NK-92 treated with Interleukin-12 subunit alpha and Interleukin-12 subunit beta, amount 100 ng/mL, for 24 hours (cell line): Measurements from ENCODE around the gene PLA1A.
"Not testable (repeated sequence)": the region's sequence is repeated elsewhere in the genome, so short reads cannot be mapped to it uniquely, and the experiment has no call there.

Experiments used
- DNase-seq: peaks from one replicate; lab custom pipeline; 2025; lab: John Stamatoyannopoulos, UW

Gene PLA1A

GRCh38 chr3:119662604-119663373 is 65.1 kb downstream of the PLA1A start:
- DNase-seq, result no peak

GRCh38 chr3:119663885-119664284 is 66.2 kb downstream of the PLA1A start:
- DNase-seq, result no peak

- DNase-seq, result no peak
These were observed 66.7 kb downstream of the PLA1A start for GRCh38 chr3:119664370-119664769.

GRCh38 chr3:119664850-119665379 is 67.2 kb downstream of the PLA1A start:
- no peak for DNase-seq

- no peak for DNase-seq
These were observed 68.4 kb downstream of the PLA1A start for GRCh38 chr3:119665954-119666559.

GRCh38 chr3:119669906-119670570 is 72.4 kb downstream of the PLA1A start:
- DNase-seq, result no peak

GRCh38 chr3:119672776-119673175 is 75.1 kb downstream of the PLA1A start:
- DNase-seq, result no peak

GRCh38 chr3:119673875-119674274 is 76.2 kb downstream of the PLA1A start:
- DNase-seq, result no peak

- no peak for DNase-seq
These were observed 77.6 kb downstream of the PLA1A start for GRCh38 chr3:119675188-119675874.

- no peak for DNase-seq
These were observed 78.3 kb downstream of the PLA1A start for GRCh38 chr3:119676020-119676419.

GRCh38 chr3:119676771-119677640 is 79.3 kb downstream of the PLA1A start, which contains the start of gene COX17:
Gene COX17, minus strand, starts transcription at chr3:119677406. Its CDS starts 96 bp downstream, at chr3:119677310.
- DNase-seq, result peak; percentile 96

GRCh38 chr3:119677641-119677934 is 79.9 kb downstream of the PLA1A start:
- DNase-seq, result no peak

- DNase-seq, result not testable (repeated sequence)
These were observed 80.5 kb downstream of the PLA1A start for GRCh38 chr3:119678209-119678608.
